SK-N-SH (cell line): ENCODE measurements around the gene CDO1.
"Not testable (repeated sequence)": the region's sequence is repeated elsewhere in the genome, so short reads cannot be mapped to it uniquely, and the experiment has no call there.

Experiments used
- CTCF ChIP-seq: fragments of 200-600 bp; sonication (generic); IDR thresholded peaks from 2 replicates; pipeline ENCODE4 v1.6.1; 2017; ENCODE audit warnings: antibody characterized with exemption, mild to moderate bottlenecking, moderate library complexity
- EZH2phosphoT487 ChIP-seq: fragments of 200-600 bp; sonication (generic); IDR thresholded peaks from 2 replicates; pipeline ENCODE4 v1.6.1; 2017; ENCODE audit warnings: low read depth, mixed run types, mild to moderate bottlenecking, antibody characterized with exemption, moderate library complexity, borderline replicate concordance
- FOXM1 ChIP-seq: IDR thresholded peaks from 2 replicates; pipeline ENCODE4 v1.4.0; 2012; ENCODE audit warnings: low read depth, mild to moderate bottlenecking
- GATA2 ChIP-seq: sonication (generic); formaldehyde crosslinking; IDR thresholded peaks from 2 replicates; pipeline ENCODE4 v1.5.0; 2020; ENCODE audit warnings: mild to moderate bottlenecking, missing genetic modification reagents
- MAX ChIP-seq: IDR thresholded peaks from 2 replicates; pipeline ENCODE4 v1.4.0; 2012; ENCODE audit warnings: low read depth
- NFIC ChIP-seq: IDR thresholded peaks from 2 replicates; pipeline ENCODE4 v1.4.0; 2012; ENCODE audit warnings: borderline replicate concordance
- RAD21 ChIP-seq: IDR thresholded peaks from 2 replicates; pipeline ENCODE4 v1.6.1; 2012; ENCODE audit warnings: mild to moderate bottlenecking, low read length
- RCOR1 ChIP-seq: fragments of 150-350 bp; IDR thresholded peaks from 2 replicates; pipeline ENCODE4 v1.6.1; 2017; ENCODE audit warnings: antibody characterized with exemption, low read length
- SIN3A ChIP-seq: IDR thresholded peaks from 2 replicates; pipeline ENCODE4 v1.6.1; 2012; ENCODE audit warnings: low read depth, mild to moderate bottlenecking, low read length, moderate library complexity, borderline replicate concordance
- SMC3 ChIP-seq: IDR thresholded peaks from 2 replicates; pipeline ENCODE4 v1.6.1; 2012; ENCODE audit warnings: low read depth, low read length, improper control_type of control experiment

GRCh38 chr5:115808066-115808465 lies 8.4 kb downstream of the CDO1 start:
- TF ChIP-seq MAX; SMC3; FOXM1; SIN3A; RAD21; CTCF; EZH2phosphoT487; RCOR1; GATA2 (CRISPR knock-in tag); NFIC: not testable (repeated sequence)
